ENCODE results near the gene KDR.

KDR gene

DNA sequence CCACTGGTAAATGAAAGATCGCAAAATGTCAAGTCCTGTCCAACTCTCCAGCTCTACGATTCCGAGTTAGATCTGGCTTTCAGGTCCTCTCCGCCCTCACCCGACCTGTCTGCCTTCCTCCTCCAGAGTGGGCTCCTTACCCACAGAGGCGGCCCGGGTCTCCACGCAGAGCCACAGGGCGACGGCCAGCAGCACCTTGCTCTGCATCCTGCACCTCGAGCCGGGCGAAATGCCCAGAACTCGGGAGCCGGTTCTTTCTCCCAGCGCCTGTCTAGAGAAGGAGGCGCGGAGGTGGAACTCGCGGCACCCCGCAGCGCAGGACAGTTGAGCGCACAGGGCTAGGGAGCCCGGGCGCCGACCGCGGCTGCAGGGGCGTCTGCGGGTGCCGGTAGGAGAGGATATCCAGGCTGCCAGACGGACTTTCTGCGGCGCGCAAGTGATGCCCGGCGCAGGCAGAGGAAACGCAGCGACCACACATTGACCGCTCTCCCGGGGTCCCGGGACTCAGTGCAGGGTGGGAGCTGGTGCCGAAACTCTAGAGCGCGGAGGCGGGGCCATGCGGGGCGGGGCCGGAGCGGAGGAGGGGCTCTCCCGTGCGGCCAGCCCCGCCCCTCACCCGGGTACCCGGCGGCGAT, at the start of gene KDR:
Gene KDR, minus strand, starts transcription at position 509 of the 635 bp plus-strand sequence. Its CDS starts 302 bp downstream, at position 207.
- no peak for DNase-seq (ENCODE audit: low read depth in 2 of 3, low spot score in 1 of 3)

GRCh38 chr4:55173580-55173979, 48.2 kb upstream of the KDR start:
- no peak for DNase-seq (ENCODE audit: low read depth in 2 of 3, low spot score in 1 of 3)

DNA sequence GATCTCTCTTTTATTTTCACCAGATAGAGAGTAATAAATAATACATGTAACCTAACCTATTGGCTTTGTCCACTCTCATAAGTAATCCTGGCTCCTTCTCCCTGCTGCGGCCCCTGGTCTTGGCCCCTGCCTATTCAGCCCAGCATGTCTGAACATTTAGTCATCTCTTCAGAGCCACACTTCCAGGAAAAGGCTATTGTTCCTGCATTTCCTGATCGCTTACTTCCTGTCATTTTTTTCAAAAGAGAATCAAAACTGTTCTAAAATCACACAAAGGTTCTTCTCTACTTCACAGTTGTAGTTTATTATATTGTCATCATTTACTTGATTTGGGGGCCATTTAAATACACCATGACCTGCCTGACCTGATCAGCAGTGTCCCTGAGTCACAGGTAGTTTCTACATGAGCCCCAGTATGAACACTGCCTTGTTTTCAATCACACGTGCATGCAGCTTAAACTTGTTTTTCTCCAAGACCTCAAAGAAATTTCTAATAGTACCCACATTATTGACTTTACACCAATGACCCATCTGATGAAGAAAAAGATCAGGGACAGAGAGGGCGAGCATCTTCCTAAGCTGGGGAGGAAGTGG, 47.4 kb upstream of the KDR start:
- no peak for DNase-seq (ENCODE audit: low read depth in 2 of 3, low spot score in 1 of 3)

DNA sequence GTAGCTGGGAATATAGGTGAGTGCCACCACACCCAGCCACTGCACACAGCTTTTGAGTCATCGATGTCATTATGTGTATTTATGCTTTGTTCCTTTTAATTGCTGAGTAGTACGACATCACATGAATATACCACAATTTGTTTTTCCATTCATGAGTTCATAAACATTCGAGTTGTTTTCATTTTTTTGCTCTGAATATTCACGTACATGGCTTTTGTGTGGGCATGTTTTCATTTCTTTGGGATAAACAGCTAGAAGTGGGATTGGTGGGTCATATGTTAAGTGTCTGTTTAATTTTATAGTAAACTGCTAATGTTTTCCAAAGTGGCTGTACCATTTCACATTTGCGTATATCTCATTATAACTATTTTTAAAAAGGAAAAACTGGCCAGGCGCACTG, 45.1 kb upstream of the KDR start:
- DNase-seq (ENCODE audit: low read depth in 2 of 3, low spot score in 1 of 3), result no peak

DNA sequence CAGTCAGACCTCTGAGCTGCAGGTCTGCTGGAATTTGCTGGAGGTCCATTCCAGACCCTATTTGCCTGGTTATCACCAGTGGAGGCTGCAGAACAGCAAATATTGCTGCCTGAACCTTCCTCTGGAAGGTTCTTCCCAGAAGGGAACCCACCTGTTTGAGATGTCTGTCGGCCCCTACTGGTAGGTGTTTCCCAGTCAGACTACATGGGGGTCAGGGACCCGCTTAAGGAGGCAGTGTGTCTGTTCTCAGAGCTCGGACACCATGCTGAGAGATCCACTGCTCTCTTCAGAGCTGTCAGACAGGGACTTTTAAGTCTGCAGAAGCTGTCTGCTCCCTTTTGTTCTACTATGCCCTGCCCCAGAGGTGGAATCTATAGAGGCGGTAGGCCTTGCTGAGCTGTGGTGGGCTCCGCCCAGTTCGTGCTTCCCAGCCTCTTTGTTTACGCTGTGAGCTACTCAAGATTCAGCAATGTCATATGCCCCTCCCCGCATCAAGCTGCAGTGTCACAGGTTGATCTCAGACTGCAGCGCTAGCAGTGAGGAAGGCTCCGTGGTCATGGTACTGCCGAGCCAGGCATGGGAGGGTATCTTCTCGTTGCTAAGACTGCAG, 44.1 kb upstream of the KDR start:
- DNase-seq (ENCODE audit: low read depth in 2 of 3, low spot score in 1 of 3), result no peak

- DNase-seq (ENCODE audit: low read depth in 2 of 3, low spot score in 1 of 3), result no peak
Observed at GRCh38 chr4:55162396-55162795, 37.0 kb upstream of the KDR start.

DNA sequence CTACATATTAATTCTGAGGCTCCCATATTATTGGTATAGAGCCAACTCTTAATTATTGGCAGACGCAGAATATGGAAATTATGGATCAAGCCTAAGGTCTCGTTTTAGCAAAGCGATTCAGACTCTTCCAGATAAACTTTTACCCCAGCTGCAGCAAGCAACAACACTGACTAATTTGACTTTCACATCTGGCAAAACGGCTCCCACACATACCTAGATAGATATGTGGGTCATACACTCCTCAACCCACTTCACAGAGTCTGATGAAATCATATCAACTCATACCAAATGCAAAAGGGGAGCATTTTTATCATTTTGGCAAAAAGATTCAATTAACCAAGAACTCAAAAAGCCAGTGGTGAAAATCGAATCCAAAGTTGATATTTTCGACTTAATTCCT, 36.3 kb upstream of the KDR start:
- DNase-seq (ENCODE audit: low read depth in 2 of 3, low spot score in 1 of 3), result no peak

DNA sequence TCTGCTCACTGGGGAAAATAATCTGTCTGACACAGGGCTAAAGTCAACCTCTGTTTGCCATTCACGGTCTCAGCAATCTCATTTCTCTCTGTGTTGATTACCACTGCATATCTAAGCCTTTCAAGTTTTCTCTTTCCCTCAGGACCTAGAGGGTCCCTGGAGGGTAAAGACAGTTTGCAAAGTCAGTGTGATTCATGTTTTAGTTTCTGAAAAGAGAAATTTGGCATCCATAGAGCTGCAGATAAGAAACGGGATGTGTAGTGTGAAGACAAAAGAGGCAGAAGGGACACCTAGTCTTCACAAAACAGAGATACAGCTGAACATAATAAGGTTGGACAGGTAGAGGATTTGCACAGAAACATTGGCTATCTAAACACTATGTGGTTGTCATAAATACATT, 34.5 kb upstream of the KDR start:
- DNase-seq (ENCODE audit: low read depth in 2 of 3, low spot score in 1 of 3), result no peak

- no peak for DNase-seq (ENCODE audit: low read depth in 2 of 3, low spot score in 1 of 3)
Observed at GRCh38 chr4:55158957-55159356, 33.6 kb upstream of the KDR start.

DNA sequence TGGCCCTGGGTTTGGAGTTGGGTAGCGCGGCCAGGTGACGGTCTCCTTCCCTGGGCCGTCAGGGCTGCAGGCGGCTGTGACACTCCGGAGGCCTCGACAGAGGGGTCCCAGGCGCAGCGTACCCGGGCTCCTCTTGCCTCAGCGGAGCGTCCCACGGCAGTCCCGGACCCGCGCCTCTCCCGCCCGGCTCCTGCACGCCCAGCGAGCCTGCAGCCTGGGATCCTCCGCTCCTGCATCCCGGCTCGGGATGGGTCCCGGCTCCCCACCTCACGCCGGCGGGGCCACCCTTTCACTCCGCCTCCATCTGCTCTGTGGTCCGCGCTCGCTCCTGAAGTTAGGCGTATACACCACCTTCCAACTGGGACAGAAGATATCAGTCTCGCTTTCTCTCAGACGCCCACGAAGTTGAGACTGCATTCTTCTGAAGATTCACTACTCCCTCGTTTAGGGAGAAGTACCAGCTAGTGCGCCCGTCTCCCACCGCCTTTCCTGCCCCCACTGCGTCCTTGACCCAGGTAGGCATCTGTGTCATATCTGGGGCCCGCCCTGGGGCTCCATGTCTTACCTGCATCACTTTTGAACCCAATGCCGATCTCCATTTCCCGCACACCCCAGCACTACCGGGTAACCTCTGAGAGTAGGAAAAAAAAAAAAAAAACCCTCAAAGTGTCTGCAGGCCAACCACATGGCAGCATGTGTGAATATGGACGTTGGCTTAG, 32.3 kb upstream of the KDR start:
- no peak for DNase-seq (ENCODE audit: low read depth in 2 of 3, low spot score in 1 of 3)

GRCh38 chr4:55154933-55155332, 29.5 kb upstream of the KDR start:
- DNase-seq (ENCODE audit: low read depth in 2 of 3, low spot score in 1 of 3), result no peak

DNA sequence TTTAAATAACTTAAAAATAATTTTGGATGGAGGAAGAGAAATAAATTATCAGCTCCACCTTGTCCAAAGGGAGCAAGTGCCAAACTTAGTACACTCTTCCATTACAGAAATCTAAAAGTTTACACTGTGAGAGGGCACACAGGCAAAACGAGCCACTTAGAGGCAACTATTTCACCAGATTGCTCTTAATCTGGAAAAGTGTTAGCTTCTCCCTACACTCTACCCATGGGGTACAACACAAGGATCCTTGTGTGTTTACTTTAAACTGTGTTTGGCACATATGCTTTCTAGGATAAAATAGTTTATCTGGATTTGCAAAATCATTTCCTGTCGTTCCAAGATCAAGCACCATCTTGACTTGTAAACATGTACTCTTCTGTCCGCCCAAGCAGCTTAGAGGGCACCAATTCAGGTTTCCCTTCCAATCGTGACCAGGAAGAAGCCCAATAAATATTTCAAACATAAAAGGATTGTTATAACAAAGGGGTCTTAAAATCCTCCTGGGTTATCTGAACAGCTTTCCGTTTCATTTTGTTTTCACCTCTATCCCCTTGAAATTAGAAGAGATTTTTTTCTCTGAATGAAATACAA, 29.0 kb upstream of the KDR start:
- no peak for DNase-seq (ENCODE audit: low read depth in 2 of 3, low spot score in 1 of 3)

DNA sequence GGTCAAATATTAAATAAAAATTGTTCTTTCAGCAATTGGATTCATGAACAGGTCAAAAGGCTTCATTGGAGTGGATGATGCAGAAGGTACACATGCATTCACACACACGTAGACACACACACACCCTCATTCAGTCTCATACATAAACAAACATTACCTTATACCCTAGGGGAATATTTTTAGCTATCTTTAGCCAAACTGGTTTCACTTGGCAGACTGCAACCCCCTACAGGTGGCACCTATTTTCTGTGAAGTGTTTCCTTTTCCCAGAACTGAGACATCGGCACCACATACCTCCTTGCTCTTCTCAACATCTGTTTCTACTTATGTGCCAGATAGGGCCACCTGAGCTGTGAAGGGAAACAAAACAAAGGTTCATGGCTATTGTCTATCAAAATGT, 18.5 kb upstream of the KDR start:
- no peak for DNase-seq (ENCODE audit: low read depth in 2 of 3, low spot score in 1 of 3)

DNA sequence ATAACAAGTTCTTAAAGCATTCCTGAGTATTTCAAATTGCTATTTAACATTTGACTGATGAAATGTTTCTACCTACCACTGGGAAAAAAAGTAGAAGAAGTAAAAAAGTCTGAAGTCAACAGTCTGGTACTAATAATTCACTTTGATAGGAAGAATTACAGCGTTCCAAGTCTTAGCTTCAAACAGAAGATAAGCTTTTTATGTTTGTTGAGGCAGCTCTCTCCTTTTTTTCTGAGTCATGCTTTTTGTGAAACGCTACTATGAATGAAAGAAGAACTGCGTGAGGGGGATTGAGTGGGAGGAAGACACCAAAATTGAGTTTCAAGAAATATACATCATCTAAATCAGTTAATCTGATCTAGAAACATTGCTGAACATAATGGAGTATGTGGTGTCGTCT, 13.0 kb upstream of the KDR start:
- no peak for DNase-seq (ENCODE audit: low read depth in 2 of 3, low spot score in 1 of 3)

GRCh38 chr4:55136634-55137033, 11.2 kb upstream of the KDR start:
- no peak for DNase-seq (ENCODE audit: low read depth in 2 of 3, low spot score in 1 of 3)

- DNase-seq (ENCODE audit: low read depth in 2 of 3, low spot score in 1 of 3), result no peak
Observed at GRCh38 chr4:55133951-55134350, 8.6 kb upstream of the KDR start.

- DNase-seq (ENCODE audit: low read depth in 2 of 3, low spot score in 1 of 3), result no peak
Observed at GRCh38 chr4:55132775-55133174, 7.4 kb upstream of the KDR start.

- DNase-seq (ENCODE audit: low read depth in 2 of 3, low spot score in 1 of 3), result no peak
Observed at GRCh38 chr4:55127521-55127920, 2.1 kb upstream of the KDR start.

DNA sequence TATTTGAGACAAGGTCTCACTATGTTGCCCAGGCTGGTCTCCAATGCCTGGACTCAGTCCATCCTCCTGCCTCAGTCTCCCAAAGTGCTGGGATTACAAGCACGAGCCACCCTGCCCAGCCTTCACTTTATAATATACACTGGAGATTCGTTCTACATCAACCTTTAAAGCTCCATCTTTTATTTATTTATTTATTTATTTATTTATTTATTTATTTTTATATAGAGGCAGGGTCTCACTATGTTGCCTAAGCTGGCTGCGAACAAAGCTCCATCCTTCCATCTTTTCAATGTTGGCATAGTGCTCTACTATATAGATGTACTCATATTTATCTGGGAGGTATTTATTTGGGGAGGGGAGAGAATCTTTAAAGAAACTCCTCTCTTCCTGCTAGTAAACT, 1.7 kb upstream of the KDR start:
- DNase-seq (ENCODE audit: low read depth in 2 of 3, low spot score in 1 of 3), result no peak

GRCh38 chr4:55125763-55126541, 557 bp upstream of the KDR start:
- DNase-seq (ENCODE audit: low read depth in 2 of 3, low spot score in 1 of 3), result no peak
